HEK293 (cell line): ENCODE data around the gene NUBPL.

Source experiments
- CTCF ChIP-seq: fragments of 450-650 bp; formaldehyde crosslinking; IDR thresholded peaks from 2 replicates; pipeline ENCODE4 v1.5.1; 2016; ENCODE audit warnings: missing biosample characterization, missing genetic modification characterization
- SP7 ChIP-seq: fragments of 450-650 bp; formaldehyde crosslinking; IDR thresholded peaks from 2 replicates; pipeline ENCODE4 v1.5.1; 2016; ENCODE audit warnings: missing biosample characterization, missing genetic modification characterization
- ZNF580 ChIP-seq: fragments of 450-650 bp; formaldehyde crosslinking; IDR thresholded peaks from 2 replicates; pipeline ENCODE4 v1.5.1; 2016; ENCODE audit warnings: missing biosample characterization, missing genetic modification characterization
- ZNF785 ChIP-seq: fragments of 450-650 bp; formaldehyde crosslinking; IDR thresholded peaks from 2 replicates; pipeline ENCODE4 v1.5.1; 2016; ENCODE audit warnings: missing biosample characterization, missing genetic modification characterization

DNA sequence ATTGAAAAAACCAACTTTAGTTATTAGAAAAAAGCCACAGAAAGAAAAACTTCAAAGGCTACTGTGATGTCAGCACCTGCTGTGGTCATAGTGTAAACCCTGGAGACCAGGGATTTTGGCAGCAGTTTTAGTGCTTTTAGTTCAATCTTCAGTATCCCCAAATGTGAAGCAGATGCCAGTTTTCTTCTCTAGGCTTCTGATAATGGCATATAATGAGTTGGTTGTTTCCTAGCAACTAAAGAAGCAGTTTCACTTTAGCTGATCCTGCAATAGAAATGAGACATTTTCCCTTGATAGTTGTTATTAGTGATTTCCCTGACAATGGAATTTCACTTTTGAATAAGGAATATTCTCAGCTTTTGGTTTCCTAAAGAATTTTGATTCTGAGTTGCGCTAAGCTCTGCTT, 131.2 kb downstream of the NUBPL start:
- TF ChIP-seq CTCF (tag by site-specific recombination) (no peak), ZNF785 (tag by site-specific recombination) (no peak), SP7 (tag by site-specific recombination) (no peak), ZNF580 (tag by site-specific recombination) (no peak)
